Measurements from ENCODE around the gene PPP1R1A.

The PPP1R1A gene

GRCh38 chr12:54611715-54612149 is 23.3 kb upstream of the PPP1R1A start:
- no peak overlapping the region for H3K4me3 ChIP-seq (ENCODE audit: low read depth, low read length)
- TF ChIP-seq CTCF (IDR thresholded peaks at IDR 0.05; ENCODE audit: low read depth, low read length), result no peak

- H3K4me3 ChIP-seq (ENCODE audit: low read depth, low read length), result no peak overlapping the region
- no peak for TF ChIP-seq CTCF (IDR thresholded peaks at IDR 0.05; ENCODE audit: low read depth, low read length)
Observed at GRCh38 chr12:54608769-54609168, 20.3 kb upstream of the PPP1R1A start.

GRCh38 chr12:54608156-54608555 is 19.7 kb upstream of the PPP1R1A start:
- no peak for TF ChIP-seq CTCF (IDR thresholded peaks at IDR 0.05; ENCODE audit: low read depth, low read length)
- H3K4me3 ChIP-seq (ENCODE audit: low read depth, low read length), result no peak overlapping the region

- H3K4me3 ChIP-seq (ENCODE audit: low read depth, low read length), result no peak overlapping the region
- no peak for TF ChIP-seq CTCF (IDR thresholded peaks at IDR 0.05; ENCODE audit: low read depth, low read length)
Observed at GRCh38 chr12:54606556-54606955, 18.1 kb upstream of the PPP1R1A start.

- TF ChIP-seq CTCF (IDR thresholded peaks at IDR 0.05; ENCODE audit: low read depth, low read length), result no peak
- H3K4me3 ChIP-seq (ENCODE audit: low read depth, low read length), result no peak overlapping the region
Observed at GRCh38 chr12:54605138-54605970, 16.9 kb upstream of the PPP1R1A start.

- TF ChIP-seq CTCF (IDR thresholded peaks at IDR 0.05; ENCODE audit: low read depth, low read length), result no peak
- no peak overlapping the region for H3K4me3 ChIP-seq (ENCODE audit: low read depth, low read length)
Observed at GRCh38 chr12:54604436-54604835, 16.0 kb upstream of the PPP1R1A start.

- no peak overlapping the region for H3K4me3 ChIP-seq (ENCODE audit: low read depth, low read length)
- TF ChIP-seq CTCF (IDR thresholded peaks at IDR 0.05; ENCODE audit: low read depth, low read length), result no peak
Observed at GRCh38 chr12:54603872-54604271, 15.4 kb upstream of the PPP1R1A start.

All from WI38 (cell line).